Endothelial cell of umbilical vein (primary cell): ENCODE data around the gene VEGFC. TPM values are rescaled to one million over a fixed set of nuclear protein-coding genes. Genes with fewer than 3 reads are reported as not detected.

Experiments
- BruUV-seq: library from RNA; stranded (reverse); fragments of 400-500 nt; replicated peaks from 2 replicates; lab custom pipeline; 2021; lab: Mats Ljungman, UMichigan
- CTCF ChIA-PET: fragments of 300-600, 350-600 bp; sonication (Branson Sonifier 250); formaldehyde crosslinking; loops from one replicate; lab custom pipeline; 2021; ENCODE audit warnings: antibody characterized with exemption, inconsistent platforms; lab: Charles Lee
- POLR2A ChIA-PET: fragments of 300-600, 350-600 bp; sonication (Branson Sonifier 250); formaldehyde crosslinking; loops from one replicate; lab custom pipeline; 2021; ENCODE audit warnings: antibody characterized with exemption, inconsistent platforms; lab: Charles Lee
- DNase-seq: peaks from one replicate; pipeline ENCODE4 v3.0.0-alpha.2; 2011; ENCODE audit warnings: low read depth, low spot score
- FAIRE-seq: peaks from 2 replicates; lab custom pipeline; 2011; peaks lifted over from hg19 to GRCh38; lab: Jason Lieb, UNC
- H2AFZ ChIP-seq: 2 replicates; pipeline ENCODE4 v1.6.0; 2012; ENCODE audit warnings: low read depth, low read length, control low read depth, inconsistent platforms
- H3K27ac ChIP-seq: 2 replicates; pipeline ENCODE4 v1.5.1; 2011; ENCODE audit warnings: low read depth, mild to moderate bottlenecking, control low read depth, low read length, moderate library complexity; ENCODE audit not compliant: insufficient read depth
- H3K27me3 ChIP-seq, 2 experiments: 2 replicates each; pipeline versions ENCODE4 v1.6.0 to v1.6.1; 2011; ENCODE audit warnings: low read length in 2 of 2, mixed read lengths in 1 of 2; ENCODE audit not compliant: control insufficient read depth in 2 of 2, insufficient read depth in 2 of 2
- H3K36me3 ChIP-seq, 2 experiments: 2 replicates in 1 of 2; 3 replicates in 1 of 2; pipeline ENCODE4 v1.5.1; 2011; ENCODE audit warnings: low read length in 2 of 2, mild to moderate bottlenecking in 1 of 2, moderate library complexity in 1 of 2; ENCODE audit not compliant: control insufficient read depth in 2 of 2, insufficient read depth in 2 of 2; ENCODE audit errors: extremely low read depth in 1 of 2
- H3K4me1 ChIP-seq: 3 replicates; pipeline ENCODE4 v1.5.1; 2011; ENCODE audit warnings: mild to moderate bottlenecking, low read length; ENCODE audit not compliant: control insufficient read depth, insufficient read depth; ENCODE audit errors: extremely low read depth
- H3K4me2 ChIP-seq: 2 replicates; pipeline ENCODE4 v1.6.1; 2011; ENCODE audit warnings: low read length, control low read depth, mixed read lengths; ENCODE audit not compliant: insufficient read depth
- H3K4me3 ChIP-seq, 3 experiments: fragments of 200-600 bp in 1 of 3; sonication (generic), shearing (Covaris generic) in 1 of 3; replicated peaks in 1 of 3; 2 replicates each; pipeline ENCODE4 v1.5.1; 2011 to 2016; ENCODE audit warnings: control low read depth in 3 of 3, low read length in 3 of 3, mild to moderate bottlenecking in 2 of 3, inconsistent platforms in 1 of 3, low read depth in 1 of 3, moderate library complexity in 1 of 3; ENCODE audit not compliant: insufficient read depth in 1 of 3
- H3K79me2 ChIP-seq: 2 replicates; pipeline ENCODE4 v1.6.0; 2012; ENCODE audit warnings: low read length, inconsistent platforms; ENCODE audit not compliant: control insufficient read depth, insufficient read depth
- H3K9ac ChIP-seq: replicated peaks from 2 replicates; pipeline ENCODE3; 2011; ENCODE audit warnings: low read length, control low read depth; ENCODE audit not compliant: insufficient read depth; ENCODE audit errors: extremely low read depth
- H3K9me1 ChIP-seq: replicated peaks from 3 replicates; pipeline ENCODE4 v1.6.0; 2011; ENCODE audit warnings: mild to moderate bottlenecking, low read length; ENCODE audit not compliant: control insufficient read depth, insufficient read depth; ENCODE audit errors: extremely low read depth
- H3K9me3 ChIP-seq: replicated peaks from 2 replicates; pipeline ENCODE4 v1.5.1; 2012; ENCODE audit warnings: low read length, inconsistent platforms; ENCODE audit not compliant: control insufficient read depth, insufficient read depth
- H4K20me1 ChIP-seq: replicated peaks from 2 replicates; pipeline ENCODE3; 2011; ENCODE audit warnings: mild to moderate bottlenecking, low read length; ENCODE audit not compliant: control insufficient read depth, insufficient read depth; ENCODE audit errors: extremely low read depth
- CTCF ChIP-seq, 2 donors: IDR thresholded peaks; 1 replicate in 1 of 2; 2 replicates in 1 of 2; pipeline ENCODE4 v1.5.1; 2011; ENCODE audit warnings: low read length in 2 of 2, mild to moderate bottlenecking in 2 of 2, moderate library complexity in 2 of 2, control low read depth in 1 of 2, inconsistent platforms in 1 of 2, low read depth in 1 of 2; ENCODE audit not compliant: insufficient read depth in 1 of 2; ENCODE audit errors: extremely low read depth in 1 of 2
- EZH2 ChIP-seq: IDR thresholded peaks from 2 replicates; pipeline ENCODE4 v1.6.1; 2012; ENCODE audit warnings: borderline replicate concordance, low read depth, mild to moderate bottlenecking, moderate library complexity, low read length, inconsistent platforms; ENCODE audit not compliant: severe bottlenecking
- FOS ChIP-seq: IDR thresholded peaks from 2 replicates; pipeline ENCODE4 v1.6.1; 2011; ENCODE audit warnings: mild to moderate bottlenecking, low read length, moderate library complexity, borderline replicate concordance; ENCODE audit not compliant: insufficient read depth
- GATA2 ChIP-seq: IDR thresholded peaks from 2 replicates; pipeline ENCODE4 v1.7.0; 2011; ENCODE audit warnings: low read depth, mild to moderate bottlenecking, moderate library complexity, mixed read lengths, low read length; ENCODE audit not compliant: insufficient read length, insufficient read depth
- JUN ChIP-seq: IDR thresholded peaks from 2 replicates; pipeline ENCODE4 v1.6.1; 2011; ENCODE audit warnings: borderline replicate concordance, low read depth; ENCODE audit not compliant: insufficient read length, insufficient read depth
- MAX ChIP-seq: IDR thresholded peaks from 2 replicates; pipeline ENCODE4 v1.6.1; 2011; ENCODE audit not compliant: insufficient read depth, insufficient read length
- MYC ChIP-seq: IDR thresholded peaks from one replicate; pipeline ENCODE4 v1.6.1; 2011; ENCODE audit warnings: mild to moderate bottlenecking, low read depth, low read length
- POLR2A ChIP-seq: IDR thresholded peaks from 2 replicates; pipeline ENCODE4 v1.6.1; 2012; ENCODE audit warnings: low read depth, mild to moderate bottlenecking, control low read depth, low read length
- POLR2AphosphoS5 ChIP-seq: IDR thresholded peaks from 2 replicates; pipeline ENCODE4 v1.6.1; 2012; ENCODE audit warnings: low read depth, mild to moderate bottlenecking, control low read depth, low read length, moderate library complexity; ENCODE audit not compliant: insufficient read depth
- dilution Hi-C: fragments of 300-500 bp; cut with MboI; formaldehyde crosslinking; loops from one replicate; pipeline ENCODE4 v1.15.0; 2019; ENCODE audit warnings: low sequenced_read_pairs; ENCODE audit not compliant: extremely low pct_ligation_motif_present
- intact Hi-C: fragments of 100-400 bp; cut with micrococcal nuclease; formaldehyde crosslinking; loops from one replicate; pipeline ENCODE4 v1.10.0; 2022
- polyA plus RNA-seq, 4 experiments: library from polyadenylated mRNA; depleted of rRNA in 3 of 4; stranded (reverse) in 3 of 4; unstranded in 1 of 4; fragments of >200 nt; gene quantifications; 2 replicates each; pipeline versions ENCODE4 v1.2.1 to v1.2.3, GENCODE V29; 2011 to 2012; ENCODE audit warnings: missing spikeins in 1 of 4
- total RNA-seq: library from RNA; stranded (reverse); gene quantifications from 2 replicates; pipeline ENCODE4 v1.2.3, GENCODE V29; 2021

VEGFC gene
- total and polyA plus RNA-seq, 2 donors (not counting 3 experiments of a cell fraction or from before 2014, with no cell fraction given): 20.4 to 34.9 TPM

- Histone ChIP-seq H4K20me1 (no peaks in the 10 kb centered on the region), H3K79me2 (no peaks in the 10 kb centered on the region), H3K27ac (no peak overlapping the region), H3K4me2 (no peak overlapping the region), H3K4me1 (no peaks in the 10 kb centered on the region), H3K27me3 (no peaks in the 10 kb centered on the region), H3K9me1 (peaks cover 4% of the 10 kb centered on the region), H3K9me3 (no peaks in the 10 kb centered on the region), H3K9ac (no peak overlapping the region), H2AFZ (no peak overlapping the region), H3K36me3 (peaks cover 0 to 2% of the 10 kb centered on the region in 2 experiments), H3K4me3 (no peak overlapping the region)
- TF ChIP-seq MAX (no peak), POLR2A (no peak), JUN (no peak), EZH2 (no peak), POLR2AphosphoS5 (no peak), CTCF (IDR thresholded peaks at IDR 0.05; ENCODE audit: extremely low read depth in 1 of 2, insufficient read depth in 1 of 2, low read depth in 1 of 2, low read length in 2 of 2) (no peak), MYC (no peak), FOS (no peak), GATA2 (no peak)
- FAIRE-seq (no peak), DNase-seq (no peak)
- intact Hi-C loops (no loop called here), dilution Hi-C loops (no loop called here)
- POLR2A ChIA-PET: no interaction called here
- CTCF ChIA-PET: no interaction called here
- BruUV-seq: no TSS peak
These were observed 121.2 kb downstream of the VEGFC start for GRCh38 chr4:176671532-176671931.
